Tibial nerve (tissue), 4 donors: ENCODE data around the gene CEMIP2. TPM values are rescaled to one million over a fixed set of nuclear protein-coding genes. Genes with fewer than 3 reads are reported as not detected.

ENCODE experiments used
- DNase-seq, 2 donors: peaks; one replicate each; pipeline ENCODE4 v3.0.0-alpha.2; 2019; ENCODE audit warnings: low spot score in 2 of 2
- H3K27ac ChIP-seq, 4 donors: fragments of 200-600 bp; sonication (generic) in 3 of 4; one replicate each; pipeline ENCODE4 v1.5.1; 2017 to 2019; ENCODE audit warnings: mild to moderate bottlenecking in 1 of 4
- H3K27me3 ChIP-seq, 2 donors: fragments of 200-600 bp; sonication (generic) in 1 of 2; one replicate each; pipeline versions ENCODE4 v1.5.1 to v1.6.0; 2017 to 2019
- H3K36me3 ChIP-seq, 3 donors: fragments of 200-600 bp; sonication (generic); one replicate each; pipeline ENCODE4 v1.5.1; 2018 to 2019
- H3K4me1 ChIP-seq, 4 donors: fragments of 200-600 bp; sonication (generic) in 3 of 4; one replicate each; pipeline ENCODE4 v1.5.1; 2017 to 2019
- H3K4me3 ChIP-seq, 4 donors: fragments of 200-600 bp; sonication (generic) in 3 of 4; one replicate each; pipeline ENCODE4 v1.5.1; 2017 to 2019; ENCODE audit warnings: mild to moderate bottlenecking in 1 of 4, moderate library complexity in 1 of 4
- H3K9me3 ChIP-seq, 4 donors: fragments of 200-600 bp; sonication (generic) in 3 of 4; one replicate each; pipeline ENCODE4 v1.5.1; 2017 to 2019
- CTCF ChIP-seq, 5 experiments: fragments of 200-600 bp in 3 of 5; fragments of 450-650 bp in 2 of 5; sonication (generic) in 3 of 5; IDR thresholded peaks; one replicate each; pipeline ENCODE4 v1.5.1; 2016 to 2019; ENCODE audit warnings: antibody characterized with exemption in 5 of 5, mild to moderate bottlenecking in 3 of 5, moderate library complexity in 2 of 5
- EP300 ChIP-seq, 2 donors: sonication (generic); formaldehyde crosslinking; IDR thresholded peaks; one replicate each; pipeline ENCODE4 v1.6.1; 2017; ENCODE audit warnings: antibody characterized with exemption in 2 of 2, mild to moderate bottlenecking in 1 of 2
- POLR2A ChIP-seq, 2 donors: fragments of 450-650 bp; IDR thresholded peaks; one replicate each; pipeline ENCODE4 v1.6.1; 2017; ENCODE audit warnings: antibody characterized with exemption in 2 of 2, mild to moderate bottlenecking in 2 of 2, moderate library complexity in 2 of 2
- WGBS, 2 donors: methylation state at CpG; one replicate each; pipeline ENCODE4 v1.1.5; 2018; 5-methylcytosine and 5-hydroxymethylcytosine counted together
- total RNA-seq, 4 donors: library from RNA; depleted of rRNA; stranded (reverse); fragments of >200 nt; gene quantifications; one replicate each; pipeline ENCODE4 v1.1.0, GENCODE V29; 2016

Gene CEMIP2
- total RNA-seq, 4 donors from 2014 or later = 107 to 126 (median 118) TPM

DNA sequence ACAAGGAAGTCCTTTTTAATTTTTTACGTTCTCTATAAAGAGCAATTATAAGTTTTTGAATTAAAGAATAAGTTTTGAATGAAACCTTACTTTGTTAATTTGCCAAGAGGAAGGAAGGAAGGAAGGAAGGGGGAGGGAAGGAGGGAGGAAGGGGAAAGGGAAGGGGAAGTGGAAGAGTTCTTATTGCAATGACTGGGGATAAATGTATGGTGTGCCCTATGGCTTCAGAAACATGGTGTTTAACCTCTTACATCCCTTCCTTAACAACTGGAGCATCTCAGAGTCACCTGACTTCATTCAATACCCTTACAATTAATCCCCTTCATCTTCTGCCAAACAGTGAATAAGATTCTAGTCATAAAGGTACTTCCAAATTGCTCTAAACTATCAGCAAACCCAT lies 16.0 kb downstream of the CEMIP2 start:
- no peak for TF ChIP-seq POLR2A (IDR thresholded peaks at IDR 0.05)
- no peak for TF ChIP-seq EP300 (IDR thresholded peaks at IDR 0.05)
- TF ChIP-seq CTCF (IDR thresholded peaks at IDR 0.05) = no peak
- Histone ChIP-seq H3K27ac (no peak overlapping the region), H3K27me3 (no peaks in the 10 kb centered on the region), H3K36me3 (peaks cover 0 to 10% (median 0%) of the 10 kb centered on the region in 3 donors), H3K9me3 (no peaks in the 10 kb centered on the region), H3K4me1 (peaks cover 0 to 28% (median 2%) of the 10 kb centered on the region in 4 donors), H3K4me3 (no peak overlapping the region)
- DNase-seq = no peak
- WGBS, 2 donors = 43 to 46% methylated on average over 1 of the region's 1 CpG

DNA sequence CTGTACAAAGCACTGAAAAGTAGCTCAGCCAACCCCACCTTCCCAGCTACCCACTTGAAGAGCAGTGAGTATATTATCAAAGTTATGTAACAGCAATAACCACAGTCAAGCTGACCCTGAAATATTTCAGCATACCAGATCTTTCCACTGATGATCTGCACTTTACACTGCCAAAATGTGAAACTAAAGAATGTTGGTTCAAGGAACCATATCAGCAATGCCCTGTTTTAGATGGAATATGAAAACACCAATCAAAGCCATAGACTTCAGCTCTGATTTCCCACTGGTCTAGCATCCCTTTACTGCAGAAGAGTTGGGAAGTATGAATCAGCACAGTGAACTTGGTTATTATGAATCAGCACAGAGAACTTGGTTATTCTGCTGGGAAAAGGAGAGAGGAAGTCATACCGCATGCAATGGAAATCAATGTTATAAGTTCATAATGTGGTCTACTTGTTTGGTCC lies 20.0 kb downstream of the CEMIP2 start:
- Histone ChIP-seq H3K9me3 (no peaks in the 10 kb centered on the region), H3K27me3 (no peaks in the 10 kb centered on the region), H3K4me3 (no peak overlapping the region), H3K36me3 (peaks cover 0 to 25% (median 0%) of the 10 kb centered on the region in 3 donors), H3K27ac (peak overlapping the region in 1 of 4 donors; percentile 67), H3K4me1 (peaks cover 0 to 45% (median 2%) of the 10 kb centered on the region in 4 donors)
- DNase-seq = no peak
- TF ChIP-seq CTCF (IDR thresholded peaks at IDR 0.05) = no peak
- TF ChIP-seq EP300 (IDR thresholded peaks at IDR 0.05) = peak in 1 of 2 donors; percentile 64
- 35 to 36% methylated on average over 1 of the region's 1 CpG for WGBS, 2 donors

GRCh38 chr9:71747576-71747975 lies 20.7 kb downstream of the CEMIP2 start:
- no peak overlapping the region for H3K4me3 ChIP-seq
- no peak overlapping the region for H3K27ac ChIP-seq
- peaks cover 0 to 51% (median 2%) of the 10 kb centered on the region in 4 donors for H3K4me1 ChIP-seq
- TF ChIP-seq EP300 (IDR thresholded peaks at IDR 0.05) (no peak), CTCF (IDR thresholded peaks at IDR 0.05) (no peak), POLR2A (IDR thresholded peaks at IDR 0.05) (no peak)
- peaks cover 0 to 25% (median 0%) of the 10 kb centered on the region in 3 donors for H3K36me3 ChIP-seq
- DNase-seq = no peak
- H3K9me3 ChIP-seq = no peaks in the 10 kb centered on the region
- H3K27me3 ChIP-seq = no peaks in the 10 kb centered on the region

DNA sequence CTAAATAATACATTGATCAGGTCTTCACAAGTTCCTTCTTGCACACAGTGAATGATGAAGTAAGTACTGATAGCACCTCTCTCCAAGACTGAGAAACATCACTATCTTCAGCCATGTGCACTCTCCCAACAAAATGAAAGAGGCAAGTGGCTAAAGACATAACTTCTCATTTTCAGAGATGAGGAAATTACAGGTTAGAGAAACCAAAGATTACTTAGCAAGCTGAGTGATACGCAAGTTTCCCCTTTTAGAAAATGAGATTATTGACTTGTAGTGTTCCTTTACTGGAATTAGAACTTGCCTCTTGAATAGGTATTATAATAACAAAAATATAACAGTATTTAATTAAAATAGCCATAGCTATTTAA lies 21.6 kb downstream of the CEMIP2 start:
- H3K36me3 ChIP-seq = peaks cover 0 to 25% (median 0%) of the 10 kb centered on the region in 3 donors
- WGBS, 2 donors = 88 to 90% methylated on average over 1 of the region's 1 CpG
- peak overlapping the region in 1 of 4 donors; percentile 16 for H3K27ac ChIP-seq
- H3K9me3 ChIP-seq = no peaks in the 10 kb centered on the region
- H3K27me3 ChIP-seq = no peaks in the 10 kb centered on the region
- H3K4me3 ChIP-seq = no peak overlapping the region
- no peak for DNase-seq
- TF ChIP-seq CTCF (IDR thresholded peaks at IDR 0.05) = no peak
- no peak for TF ChIP-seq POLR2A (IDR thresholded peaks at IDR 0.05)
- no peak for TF ChIP-seq EP300 (IDR thresholded peaks at IDR 0.05)
- H3K4me1 ChIP-seq = peaks cover 0 to 57% (median 2%) of the 10 kb centered on the region in 4 donors

GRCh38 chr9:71746023-71746757 lies 22.1 kb downstream of the CEMIP2 start:
- Histone ChIP-seq H3K4me1 (peaks cover 0 to 58% (median 2%) of the 10 kb centered on the region in 4 donors), H3K27me3 (no peaks in the 10 kb centered on the region), H3K9me3 (no peaks in the 10 kb centered on the region), H3K36me3 (peaks cover 0 to 25% (median 0%) of the 10 kb centered on the region in 3 donors), H3K27ac (peak overlapping the region in 1 of 4 donors; percentile 50), H3K4me3 (no peak overlapping the region)
- 90% methylated on average over 6 of the region's 6 CpGs for WGBS, 2 donors
- TF ChIP-seq POLR2A (IDR thresholded peaks at IDR 0.05) (no peak), CTCF (IDR thresholded peaks at IDR 0.05) (no peak), EP300 (IDR thresholded peaks at IDR 0.05) (no peak)
- no peak for DNase-seq
